ENCODE data around the gene LRRC43.
"Not testable (repeated sequence)": the region's sequence is repeated elsewhere in the genome, so short reads cannot be mapped to it uniquely, and the experiment has no call there.

The LRRC43 gene

DNA sequence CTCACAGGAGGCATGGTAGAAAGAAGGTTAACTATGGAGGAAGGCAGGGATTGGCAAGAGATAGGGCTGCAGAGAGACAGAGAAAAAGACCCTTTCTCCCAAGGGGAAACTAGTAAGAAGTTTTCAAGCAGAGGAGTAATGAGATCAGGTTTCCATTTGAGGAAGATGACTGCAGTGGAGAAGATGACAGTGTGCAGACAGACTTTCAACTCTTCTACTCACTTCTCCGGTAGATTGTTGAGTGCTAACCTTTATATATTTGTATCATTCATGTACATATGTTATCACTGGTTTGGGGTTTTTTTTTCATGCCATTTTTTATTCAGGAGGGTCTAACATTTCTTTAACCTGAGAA, 14.7 kb downstream of the LRRC43 start:
- DNase-seq: no peak

DNA sequence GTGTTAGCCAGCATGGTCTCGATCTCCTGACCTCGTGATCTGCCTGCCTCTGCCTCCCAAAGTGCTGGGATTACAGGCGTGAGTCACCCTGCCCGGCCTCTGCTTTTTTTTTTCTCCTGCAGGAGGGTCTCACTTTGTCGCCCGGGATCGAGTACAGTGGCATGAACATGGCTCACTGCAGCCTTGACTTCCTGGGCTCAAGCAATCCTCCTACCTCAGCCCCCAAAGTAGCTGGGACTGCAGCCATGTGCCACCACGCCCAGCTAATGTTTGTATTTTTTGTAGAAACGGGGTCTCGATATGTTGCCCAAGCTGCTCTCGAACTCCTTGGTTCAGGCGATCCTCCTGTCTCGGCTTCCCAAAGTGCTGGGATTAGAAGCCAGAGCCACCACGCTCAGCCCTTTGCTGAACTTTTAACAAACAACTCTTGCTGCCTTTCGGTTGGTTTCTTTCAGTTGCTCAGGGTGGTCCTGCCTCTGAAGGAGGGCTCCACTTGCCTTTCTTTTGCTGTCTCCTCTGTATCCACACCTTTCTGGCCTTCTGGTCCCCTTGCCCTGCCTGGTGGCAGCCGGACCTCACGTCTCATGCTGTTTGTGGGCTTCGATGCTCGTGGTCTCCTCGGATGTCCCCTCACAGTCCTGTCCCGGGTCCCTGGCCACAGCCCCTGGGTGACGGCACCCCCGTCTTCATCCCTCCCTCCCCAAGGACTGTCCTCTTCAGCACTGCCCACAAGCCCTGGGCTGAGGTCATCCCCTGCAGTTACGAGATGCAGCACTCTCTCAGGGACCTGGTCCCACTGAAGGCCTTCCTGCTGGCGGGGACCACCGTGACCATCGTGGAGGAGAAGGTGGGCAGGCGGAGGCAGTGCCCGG, 16.8 kb downstream of the LRRC43 start:
- DNase-seq: no peak

DNA sequence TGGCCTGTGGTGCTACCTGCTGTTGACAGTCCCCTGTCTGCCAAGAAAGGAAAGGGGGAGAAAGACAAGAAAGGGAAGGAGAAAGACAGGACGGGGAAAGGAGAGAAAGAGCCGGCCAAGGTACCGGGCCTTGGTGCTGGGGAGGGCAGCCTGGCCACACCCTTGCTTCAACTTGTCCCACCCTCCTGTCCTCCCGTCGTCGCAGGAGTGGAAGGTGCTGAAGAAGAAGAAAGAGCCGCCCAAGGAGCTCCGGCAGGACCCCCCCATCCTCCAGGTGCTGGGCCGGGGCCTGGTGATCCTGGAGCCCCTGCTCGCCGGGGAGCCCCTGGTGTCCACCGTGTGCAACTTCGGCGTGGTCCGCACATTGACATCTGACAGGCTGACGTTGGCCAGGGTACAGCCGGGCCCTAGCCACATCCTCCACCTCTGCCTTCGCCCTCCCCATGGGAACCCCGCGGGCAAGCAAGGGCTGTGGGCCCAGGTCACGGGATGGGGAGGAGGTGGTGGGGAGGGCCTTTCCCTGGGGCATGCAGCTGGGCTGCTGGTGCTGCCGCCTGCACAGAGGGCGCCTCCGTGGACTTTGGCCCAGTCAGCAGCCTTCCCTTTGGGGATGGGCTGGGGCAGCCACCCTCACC, 17.7 kb downstream of the LRRC43 start:
- DNase-seq: no peak

DNA sequence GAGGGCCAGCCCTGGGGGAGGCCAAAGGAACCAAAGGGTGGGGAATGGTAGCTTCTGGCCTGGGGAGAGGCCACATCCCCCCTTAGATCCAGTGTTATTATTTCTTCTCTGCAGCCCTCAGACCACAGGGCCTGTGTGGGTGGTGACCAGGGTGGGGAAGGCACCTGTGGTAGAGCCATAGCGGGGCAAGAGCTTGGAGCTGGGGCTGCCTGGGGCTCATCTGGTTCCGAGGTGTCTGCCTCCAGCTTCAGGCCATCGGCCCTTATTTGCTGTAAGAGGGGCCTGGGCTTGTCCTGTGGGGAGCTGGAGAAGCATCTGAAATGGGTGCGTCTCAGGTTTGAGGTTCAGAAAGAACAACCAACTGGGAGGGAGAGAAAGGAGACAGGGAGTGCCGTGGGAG, 18.5 kb downstream of the LRRC43 start:
- DNase-seq: no peak

DNA sequence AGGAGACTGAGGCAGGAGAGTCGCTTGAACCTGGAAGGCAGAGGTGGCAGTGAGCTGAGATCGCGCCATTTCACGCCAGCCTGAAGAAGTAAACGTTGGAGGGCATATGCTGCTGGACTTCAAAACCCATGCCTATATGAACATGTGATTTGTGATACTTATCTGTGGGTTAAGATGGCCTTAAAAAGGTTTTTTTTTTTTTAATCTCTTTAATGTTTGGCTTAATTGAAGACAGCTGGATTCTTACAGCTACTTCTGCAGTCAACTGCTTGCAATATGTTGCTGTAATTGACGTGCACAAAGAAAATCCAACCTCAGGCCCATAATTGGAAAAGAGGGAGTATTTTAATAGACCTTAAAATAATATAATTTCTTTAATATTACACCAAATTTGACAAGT, 19.1 kb downstream of the LRRC43 start:
- DNase-seq: no peak

DNA sequence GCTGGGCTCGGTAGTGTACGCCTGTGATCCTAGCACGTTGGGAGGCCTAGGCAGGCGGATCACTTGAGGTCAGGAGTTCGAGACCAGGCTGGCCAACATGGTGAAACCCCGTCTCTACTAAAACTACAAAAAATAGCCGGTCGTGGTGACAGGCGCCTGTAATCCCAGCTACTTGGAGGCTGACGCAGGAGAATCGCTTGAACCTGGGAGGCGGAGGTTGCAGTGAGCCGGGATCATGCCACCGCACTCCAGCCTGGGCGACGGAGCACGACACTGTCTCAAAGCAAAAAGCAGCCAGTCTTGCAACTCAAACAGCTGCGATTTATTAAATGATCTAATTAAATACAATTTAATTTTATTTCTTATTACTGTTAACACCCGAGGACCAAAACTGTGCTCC, 19.9 kb downstream of the LRRC43 start:
- DNase-seq: not testable (repeated sequence)

DNA sequence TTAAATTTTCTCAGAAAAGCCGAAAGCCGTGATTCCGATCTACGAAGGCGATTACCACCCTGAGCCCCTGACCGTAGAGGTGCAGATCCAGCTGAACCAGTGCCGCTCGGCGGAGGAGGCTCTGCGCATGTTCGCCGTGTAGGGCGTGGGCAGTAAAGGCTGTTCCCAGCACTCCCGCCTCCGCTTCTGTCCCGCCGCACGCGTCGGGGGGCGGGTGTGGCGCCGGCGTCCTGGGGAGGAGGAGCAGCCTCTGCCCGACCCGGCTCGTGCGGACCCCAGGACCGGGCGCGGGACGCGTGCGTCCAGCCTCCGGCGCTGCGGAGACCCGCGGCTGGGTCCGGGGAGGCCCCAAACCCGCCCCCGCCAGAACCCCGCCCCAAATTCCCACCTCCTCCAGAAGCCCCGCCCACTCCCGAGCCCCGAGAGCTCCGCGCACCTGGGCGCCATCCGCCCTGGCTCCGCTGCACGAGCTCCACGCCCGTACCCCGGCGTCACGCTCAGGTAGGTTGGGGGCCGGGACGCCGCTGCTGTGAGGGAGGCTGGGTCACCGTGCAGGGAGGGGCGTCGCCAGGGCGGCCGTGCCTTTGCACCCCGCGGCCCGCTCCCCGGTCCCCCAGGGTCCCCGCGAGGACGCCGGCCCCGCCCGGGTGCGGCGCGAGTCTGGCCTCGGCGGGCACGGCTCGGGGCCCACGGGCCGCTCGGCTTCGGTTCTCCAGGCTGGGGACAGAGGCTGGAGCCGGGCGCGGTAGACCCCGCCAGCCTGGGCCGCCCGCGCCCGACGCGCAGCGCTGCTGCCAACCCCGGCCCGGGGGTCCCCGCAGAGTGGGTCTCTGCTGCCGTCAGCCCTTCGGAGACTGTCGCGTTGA, 20.6 kb downstream of the LRRC43 start, which contains the start of gene B3GNT4:
B3GNT4 (plus strand) TSS at position 409 of the 866 bp plus-strand sequence. CDS start 910 bp downstream, outside the sequence.
- DNase-seq: no peak

DNA sequence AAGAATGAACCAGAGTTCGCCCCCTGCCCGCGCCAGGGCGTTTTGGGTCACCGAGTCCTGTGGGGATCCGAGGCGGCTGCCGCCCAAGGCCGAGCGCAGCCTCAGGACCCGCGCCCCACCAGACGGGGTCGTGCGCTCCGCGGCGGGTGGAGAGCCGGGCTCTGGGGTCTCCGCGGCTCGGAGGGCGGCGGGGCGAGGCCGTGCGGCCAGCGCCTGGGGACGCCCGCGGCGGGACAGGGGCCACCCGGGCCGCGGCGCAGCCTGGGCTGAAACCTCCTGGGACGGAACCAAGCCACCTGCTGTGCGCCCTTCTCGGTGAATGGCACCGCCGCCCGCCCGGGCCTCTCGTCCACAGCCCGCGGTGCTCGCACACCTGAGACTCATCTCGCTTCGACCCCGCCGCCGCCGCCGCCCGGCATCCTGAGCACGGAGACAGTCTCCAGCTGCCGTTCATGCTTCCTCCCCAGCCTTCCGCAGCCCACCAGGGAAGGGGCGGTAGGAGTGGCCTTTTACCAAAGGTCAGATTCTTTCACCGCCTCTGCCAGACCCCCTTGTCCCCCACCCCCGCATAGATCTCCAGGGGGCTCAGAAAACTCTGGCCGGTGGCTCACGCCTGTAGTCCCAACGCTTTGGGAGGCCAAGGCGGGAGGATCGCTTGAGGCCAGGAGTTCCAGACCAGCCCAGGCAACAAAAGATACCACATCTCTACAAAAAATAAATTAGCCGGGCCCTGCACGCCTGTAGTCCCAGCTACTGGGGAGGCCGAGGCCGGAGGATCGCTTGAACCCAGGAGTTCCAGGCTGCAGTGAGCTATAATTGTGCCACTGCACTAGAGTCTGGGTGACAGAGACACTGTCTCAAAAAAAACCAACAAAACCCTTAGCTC, 21.5 kb downstream of the LRRC43 start:
- no peak for DNase-seq

DNA sequence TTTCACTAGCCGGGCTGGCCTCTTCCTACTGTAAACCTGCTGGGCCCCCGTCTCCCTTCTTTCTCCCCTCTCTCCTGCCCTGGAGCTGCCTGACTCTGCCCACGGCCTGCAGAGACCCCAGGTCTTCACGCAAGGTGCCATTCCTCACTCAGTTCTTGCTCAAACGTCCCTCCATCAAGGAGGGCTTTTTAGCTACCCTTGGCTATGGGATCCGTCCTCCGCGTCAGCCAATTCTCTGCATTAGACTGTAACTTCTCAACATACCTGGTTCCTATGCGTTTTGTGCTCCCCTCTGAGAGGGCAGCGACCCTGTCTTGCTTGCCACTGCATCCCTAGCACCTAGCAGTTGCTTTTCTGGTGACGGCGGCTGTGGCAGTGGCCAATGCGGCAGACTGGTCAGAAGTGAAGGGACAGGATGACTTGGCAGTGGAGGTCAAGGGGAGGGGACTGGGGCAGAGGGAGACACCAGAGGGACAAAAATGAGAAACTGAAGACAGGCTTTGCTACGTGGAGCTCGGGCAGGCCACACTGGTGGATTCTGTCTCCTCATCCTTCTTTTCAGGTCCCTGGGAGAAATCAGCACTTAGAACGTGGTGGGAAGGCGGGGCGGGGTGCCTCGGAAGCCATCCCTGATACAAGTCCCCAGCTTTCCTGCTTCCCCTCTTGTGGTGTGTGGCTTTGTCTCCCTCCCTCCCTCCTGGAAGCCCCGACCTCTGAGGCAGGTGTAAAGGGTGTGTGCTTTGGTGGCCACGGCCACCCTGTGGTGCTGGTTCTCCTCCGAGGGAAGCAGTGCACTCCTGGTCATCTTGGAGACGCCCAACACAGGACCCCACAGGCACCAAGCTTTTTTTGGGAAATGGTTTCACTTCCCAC, 22.4 kb downstream of the LRRC43 start:
- DNase-seq: no peak

DNA sequence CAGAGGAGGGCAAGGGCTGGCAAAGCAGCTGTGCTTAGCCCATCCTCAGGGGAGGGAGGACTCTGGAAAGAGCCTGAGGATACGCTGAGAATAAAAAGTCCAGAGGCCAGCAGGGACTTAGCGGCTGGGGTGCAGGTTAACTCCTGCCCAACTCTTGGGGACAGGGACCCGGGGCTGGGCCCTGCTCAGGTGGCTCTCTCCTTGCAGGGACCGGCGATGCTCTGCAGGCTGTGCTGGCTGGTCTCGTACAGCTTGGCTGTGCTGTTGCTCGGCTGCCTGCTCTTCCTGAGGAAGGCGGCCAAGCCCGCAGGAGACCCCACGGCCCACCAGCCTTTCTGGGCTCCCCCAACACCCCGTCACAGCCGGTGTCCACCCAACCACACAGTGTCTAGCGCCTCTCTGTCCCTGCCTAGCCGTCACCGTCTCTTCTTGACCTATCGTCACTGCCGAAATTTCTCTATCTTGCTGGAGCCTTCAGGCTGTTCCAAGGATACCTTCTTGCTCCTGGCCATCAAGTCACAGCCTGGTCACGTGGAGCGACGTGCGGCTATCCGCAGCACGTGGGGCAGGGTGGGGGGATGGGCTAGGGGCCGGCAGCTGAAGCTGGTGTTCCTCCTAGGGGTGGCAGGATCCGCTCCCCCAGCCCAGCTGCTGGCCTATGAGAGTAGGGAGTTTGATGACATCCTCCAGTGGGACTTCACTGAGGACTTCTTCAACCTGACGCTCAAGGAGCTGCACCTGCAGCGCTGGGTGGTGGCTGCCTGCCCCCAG, 23.4 kb downstream of the LRRC43 start:
- no peak for DNase-seq

DNA sequence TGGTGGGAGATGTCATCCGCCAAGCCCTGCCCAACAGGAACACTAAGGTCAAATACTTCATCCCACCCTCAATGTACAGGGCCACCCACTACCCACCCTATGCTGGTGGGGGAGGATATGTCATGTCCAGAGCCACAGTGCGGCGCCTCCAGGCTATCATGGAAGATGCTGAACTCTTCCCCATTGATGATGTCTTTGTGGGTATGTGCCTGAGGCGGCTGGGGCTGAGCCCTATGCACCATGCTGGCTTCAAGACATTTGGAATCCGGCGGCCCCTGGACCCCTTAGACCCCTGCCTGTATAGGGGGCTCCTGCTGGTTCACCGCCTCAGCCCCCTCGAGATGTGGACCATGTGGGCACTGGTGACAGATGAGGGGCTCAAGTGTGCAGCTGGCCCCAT, 24.1 kb downstream of the LRRC43 start:
- DNase-seq: no peak

DNA sequence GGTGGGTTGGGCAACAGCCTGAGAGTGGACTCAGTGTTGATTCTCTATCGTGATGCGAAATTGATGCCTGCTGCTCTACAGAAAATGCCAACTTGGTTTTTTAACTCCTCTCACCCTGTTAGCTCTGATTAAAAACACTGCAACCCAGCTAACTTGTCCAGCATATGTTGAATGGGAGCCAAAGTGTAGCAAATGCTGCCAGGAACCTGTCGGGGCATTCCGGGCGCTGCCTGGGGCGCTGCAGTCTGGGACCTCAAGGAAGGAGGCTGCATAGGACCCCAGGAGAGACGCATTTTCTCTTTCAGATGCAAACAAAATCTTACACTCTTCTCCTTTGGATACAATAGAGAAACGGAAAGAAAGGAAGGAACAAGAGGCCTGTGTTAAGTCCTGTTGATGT, 24.5 kb downstream of the LRRC43 start:
- no peak for DNase-seq

DNA sequence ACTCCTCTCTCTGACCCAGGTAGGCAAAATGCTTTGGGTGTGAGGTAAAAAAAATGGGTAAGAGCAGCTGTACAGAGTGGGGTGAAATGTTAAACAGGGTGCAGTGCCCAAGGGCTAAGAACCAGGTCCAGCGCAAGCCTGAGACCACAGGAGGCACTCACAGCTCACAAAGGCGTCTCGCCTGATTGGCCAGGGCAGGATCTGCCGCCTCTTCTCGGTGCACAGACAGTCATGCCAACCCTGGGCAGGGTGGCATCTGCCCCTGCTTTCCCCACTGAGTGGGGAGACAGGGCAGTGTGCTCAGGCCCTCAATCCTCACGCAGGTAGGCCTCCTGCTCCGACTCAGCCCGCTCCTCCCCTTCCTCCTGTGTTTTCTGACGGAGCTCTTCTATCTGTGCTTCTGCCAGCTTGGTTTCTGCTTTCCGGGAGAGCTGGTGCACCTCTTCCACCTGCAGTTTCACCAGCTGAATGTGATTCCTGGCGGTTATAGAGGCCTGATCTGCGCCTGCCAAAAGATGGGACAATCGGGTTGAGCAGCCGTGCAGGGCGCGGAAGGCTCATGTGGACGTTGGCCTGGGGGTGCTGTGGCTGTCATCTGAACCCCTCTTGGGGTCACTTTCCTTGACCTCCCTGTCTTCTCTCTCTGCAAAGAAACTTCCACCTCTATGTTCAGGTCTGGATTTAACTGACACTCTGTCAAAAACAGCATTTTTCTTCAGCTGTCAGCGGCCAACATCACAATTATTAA, 25.3 kb downstream of the LRRC43 start:
- DNase-seq: no peak

DNA sequence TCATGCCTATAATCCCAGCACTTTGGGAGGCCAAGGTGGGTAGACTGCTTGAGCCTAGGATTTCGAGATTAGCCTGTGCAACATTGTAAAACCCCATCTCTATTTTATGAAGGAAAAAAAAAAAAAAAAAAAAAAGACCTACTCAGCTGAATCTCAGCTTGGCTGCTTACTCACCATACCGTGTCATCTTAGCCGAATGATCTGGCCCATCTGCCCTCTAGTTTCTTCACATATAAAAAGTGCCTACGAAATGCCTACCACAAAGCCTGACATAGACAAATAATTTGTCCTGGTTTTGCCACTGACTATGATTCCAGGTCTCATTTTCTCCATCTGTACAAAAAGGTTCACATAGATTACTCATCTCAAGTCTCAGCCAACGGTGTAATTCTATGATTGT, 32.8 kb downstream of the LRRC43 start:
- no peak for DNase-seq

DNA sequence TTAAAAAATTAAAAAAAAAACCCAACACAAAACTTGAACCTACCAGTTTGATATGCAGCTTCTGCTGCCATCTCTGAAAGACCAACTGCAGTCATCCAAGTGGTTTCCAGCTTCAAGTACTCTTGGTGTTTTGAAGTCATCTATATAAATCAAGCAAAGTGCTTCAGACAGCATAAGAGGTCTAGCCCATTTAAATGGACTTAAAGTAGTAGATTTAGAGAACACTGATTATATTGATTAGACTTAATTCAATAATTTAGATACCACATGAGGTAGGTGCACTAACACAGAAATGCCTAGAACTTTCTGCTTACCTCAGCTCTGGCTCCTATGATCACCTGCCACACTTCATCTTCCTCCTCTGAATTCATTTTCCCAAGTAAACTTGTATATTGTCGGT, 33.5 kb downstream of the LRRC43 start:
- no peak for DNase-seq

DNA sequence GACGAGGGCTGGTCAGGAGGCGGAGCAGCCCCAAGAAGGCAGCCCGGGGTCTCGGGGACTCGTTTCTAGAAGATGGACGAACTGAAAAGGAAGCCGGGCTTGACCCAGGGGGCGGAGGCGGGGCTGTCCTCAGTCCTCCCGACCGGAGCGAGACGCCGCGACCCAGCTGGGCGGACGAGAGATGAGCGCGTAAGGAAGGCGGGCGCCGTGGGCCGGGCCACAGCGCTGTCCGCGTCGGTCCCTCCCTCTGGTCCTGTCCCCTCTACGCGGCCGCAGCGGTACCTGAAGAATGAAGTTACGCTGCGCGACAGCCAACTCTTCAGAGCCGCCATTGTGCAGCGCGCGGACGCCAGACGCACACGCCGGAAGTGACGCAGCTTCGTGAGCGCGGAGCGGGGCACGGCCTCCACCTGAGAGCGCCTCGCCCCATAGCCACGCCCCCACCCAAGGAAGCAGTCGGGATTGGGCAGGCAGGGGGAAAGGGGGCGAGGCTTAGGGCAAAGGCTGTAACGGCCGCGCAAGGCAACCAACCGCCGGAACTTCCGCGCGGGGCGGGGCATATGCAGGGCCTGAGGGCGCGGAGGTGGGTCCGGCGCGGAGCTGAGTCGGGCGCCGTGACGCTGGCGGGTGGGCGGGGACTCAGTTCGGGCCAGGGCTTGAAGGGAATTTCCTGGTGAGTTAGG, 42.9 kb downstream of the LRRC43 start, which contains the start of gene DIABLO:
DIABLO (minus strand) TSS at position 370 of the 683 bp plus-strand sequence; CDS start at position 332, 38 bp downstream.
- peak; percentile 90 for DNase-seq

DNA sequence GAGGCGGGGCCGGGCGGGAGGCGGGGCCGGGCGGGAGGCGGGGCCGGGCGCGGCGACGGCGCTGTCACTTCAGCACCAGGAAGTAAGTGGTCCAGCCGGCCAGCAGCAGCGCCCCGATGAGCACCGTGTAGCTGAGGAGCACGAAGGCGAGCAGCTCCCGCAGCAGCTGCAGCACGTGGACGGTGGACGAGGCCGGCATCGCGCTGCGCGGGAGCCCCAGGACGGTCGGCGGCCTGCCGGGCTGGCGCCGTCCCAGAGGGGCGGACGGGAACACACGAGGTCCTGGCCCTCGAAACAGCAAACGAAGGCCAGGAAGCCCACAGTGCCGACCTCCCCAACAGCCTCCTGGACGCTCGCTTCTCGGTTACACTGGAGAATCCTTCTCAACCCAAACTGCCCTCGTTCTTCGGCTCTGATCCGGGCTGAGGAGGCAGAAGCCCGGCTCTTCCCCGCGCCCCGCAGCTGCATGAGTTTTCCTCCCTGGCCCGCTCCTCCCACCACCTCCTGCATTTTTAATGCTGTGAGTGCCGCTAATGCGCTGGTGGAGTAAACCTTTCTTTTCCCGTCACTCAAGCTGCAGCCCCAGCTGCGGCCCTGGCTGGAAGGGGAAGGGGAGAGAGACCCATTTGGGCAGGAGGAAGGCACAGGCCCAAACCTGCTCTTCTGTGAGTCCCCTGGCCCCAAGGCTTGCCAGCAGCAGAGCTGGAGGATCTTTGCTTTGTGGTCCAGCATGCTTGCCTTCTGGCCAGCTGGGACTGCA, 43.6 kb downstream of the LRRC43 start:
- DNase-seq: no peak

DNA sequence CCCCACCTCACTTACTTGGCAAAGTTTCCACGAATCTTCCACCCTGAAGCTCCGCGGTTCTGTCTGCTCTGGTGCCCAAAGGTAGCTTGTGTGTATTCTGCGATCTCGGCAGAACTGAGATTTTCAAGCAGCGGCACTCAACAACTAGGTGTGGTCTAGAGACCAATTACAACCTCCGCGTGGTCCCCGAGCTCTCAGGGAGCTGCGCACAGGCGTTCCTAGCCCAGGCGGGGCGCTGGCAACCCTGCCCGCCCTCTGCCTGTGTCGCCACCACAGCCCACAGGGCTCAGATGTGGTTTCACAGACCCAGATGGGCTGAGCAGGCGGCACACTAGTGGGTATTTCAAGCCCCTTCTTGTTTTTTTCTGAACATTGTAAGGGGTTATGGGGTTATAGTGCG, 44.4 kb downstream of the LRRC43 start:
- DNase-seq: no peak
